HepG2 (cell line): ENCODE results near the gene CHPF. TPM values are rescaled to one million over a fixed set of nuclear protein-coding genes. Genes with fewer than 3 reads are reported as not detected.

ENCODE experiments used
- KDM3A ChIP-seq: IDR thresholded peaks from 2 replicates; pipeline ENCODE4 v1.6.1; 2018; ENCODE audit warnings: low read depth, missing compliant biosample characterization
- KDM4B ChIP-seq: sonication (generic); formaldehyde crosslinking; IDR thresholded peaks from 2 replicates; pipeline ENCODE4 v1.4.0; 2020; ENCODE audit warnings: missing genetic modification reagents
- SMARCC2 ChIP-seq: fragments of 450-650 bp; IDR thresholded peaks from 2 replicates; pipeline ENCODE4 v1.6.1; 2017; ENCODE audit warnings: antibody characterized with exemption, mild to moderate bottlenecking
- STAG1 ChIP-seq: sonication (generic); formaldehyde crosslinking; IDR thresholded peaks from 2 replicates; pipeline ENCODE4 v1.4.0; 2020; ENCODE audit warnings: missing genetic modification reagents
- TP53 ChIP-seq: sonication (generic); formaldehyde crosslinking; conservative IDR thresholded peaks from 2 replicates; pipeline ENCODE4 v1.4.0; 2020; ENCODE audit warnings: missing genetic modification reagents
- TRIM24 ChIP-seq: sonication (generic); formaldehyde crosslinking; IDR thresholded peaks from 2 replicates; pipeline ENCODE4 v1.8.0; 2022; ENCODE audit warnings: mild to moderate bottlenecking, missing genetic modification reagents
- TSC22D2 ChIP-seq: sonication (generic); formaldehyde crosslinking; IDR thresholded peaks from 2 replicates; pipeline ENCODE4 v1.5.1; 2020; ENCODE audit warnings: missing genetic modification reagents, mild to moderate bottlenecking, borderline replicate concordance
- ZNF224 ChIP-seq: sonication (generic); formaldehyde crosslinking; IDR thresholded peaks from 2 replicates; pipeline ENCODE4 v1.5.0; 2020; ENCODE audit warnings: mild to moderate bottlenecking, missing genetic modification reagents
- ZNF362 ChIP-seq: sonication (generic); formaldehyde crosslinking; IDR thresholded peaks from 2 replicates; pipeline ENCODE4 v1.4.0; 2020; ENCODE audit warnings: missing genetic modification reagents, mild to moderate bottlenecking, borderline replicate concordance
- ZNF816 ChIP-seq: sonication (generic); formaldehyde crosslinking; IDR thresholded peaks from 2 replicates; pipeline ENCODE4 v1.8.0; 2022; ENCODE audit warnings: missing genetic modification reagents, mild to moderate bottlenecking, borderline replicate concordance
- ZNF891 ChIP-seq: sonication (generic); formaldehyde crosslinking; IDR thresholded peaks from 2 replicates; pipeline ENCODE4 v1.5.0; 2020; ENCODE audit warnings: mild to moderate bottlenecking, missing genetic modification reagents
- polyA plus RNA-seq, 8 experiments: library from polyadenylated mRNA; depleted of rRNA in 3 of 8; stranded (reverse) in 7 of 8; unstranded in 1 of 8; fragments of >200 nt; fragmentation: Illumina TruSeq in 4 of 8; extraction: Trizol in 4 of 8; gene quantifications; 2 replicates each; pipeline versions ENCODE4 v1.2.1 to v1.2.3, GENCODE V29; 2011 to 2016; ENCODE audit warnings: low read depth in 4 of 8, missing spikeins in 1 of 8, mixed read lengths in 1 of 8; ENCODE audit not compliant: insufficient read depth in 1 of 8
- total RNA-seq, 5 experiments: library from RNA; depleted of rRNA; stranded (reverse); fragments of >200 nt; fragmentation: Illumina TruSeq; extraction: Trizol; gene quantifications; 2 replicates each; pipeline ENCODE4 v1.2.3, GENCODE V29; 2016; ENCODE audit warnings: low read depth in 1 of 5
- TF ChIP-seq, protein P1 (sequence below): IDR thresholded peaks from 2 replicates; pipeline ENCODE4 v1.6.1; 2018; ENCODE audit warnings: missing genetic modification reagents, mild to moderate bottlenecking, missing compliant biosample characterization
- TF ChIP-seq, protein P2 (sequence below): sonication (generic); formaldehyde crosslinking; IDR thresholded peaks from 2 replicates; pipeline ENCODE4 v1.4.0; 2020; ENCODE audit warnings: missing genetic modification reagents
- TF ChIP-seq, protein P3 (sequence below): sonication (generic); formaldehyde crosslinking; conservative IDR thresholded peaks from 2 replicates; pipeline ENCODE4 v1.8.0; 2022; ENCODE audit warnings: missing genetic modification reagents
- TF ChIP-seq, protein P4 (sequence below): sonication (generic); formaldehyde crosslinking; conservative IDR thresholded peaks from 2 replicates; pipeline ENCODE4 v1.4.0; 2020; ENCODE audit warnings: mild to moderate bottlenecking, missing genetic modification reagents, moderate library complexity

The CHPF gene
- total and polyA plus RNA-seq, 2 of the 13 experiments (the other 11 are each of a cell fraction or from before 2014, with no cell fraction given): 79.6 to 111 TPM

- TF ChIP-seq, protein P1, sequence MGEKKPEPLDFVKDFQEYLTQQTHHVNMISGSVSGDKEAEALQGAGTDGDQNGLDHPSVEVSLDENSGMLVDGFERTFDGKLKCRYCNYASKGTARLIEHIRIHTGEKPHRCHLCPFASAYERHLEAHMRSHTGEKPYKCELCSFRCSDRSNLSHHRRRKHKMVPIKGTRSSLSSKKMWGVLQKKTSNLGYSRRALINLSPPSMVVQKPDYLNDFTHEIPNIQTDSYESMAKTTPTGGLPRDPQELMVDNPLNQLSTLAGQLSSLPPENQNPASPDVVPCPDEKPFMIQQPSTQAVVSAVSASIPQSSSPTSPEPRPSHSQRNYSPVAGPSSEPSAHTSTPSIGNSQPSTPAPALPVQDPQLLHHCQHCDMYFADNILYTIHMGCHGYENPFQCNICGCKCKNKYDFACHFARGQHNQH (CRISPR knock-in tag): peak; percentile 52; the same call in 1 of the 2 replicates
- TF ChIP-seq TP53 (CRISPR knock-in tag): no peak
- TF ChIP-seq, protein P2, sequence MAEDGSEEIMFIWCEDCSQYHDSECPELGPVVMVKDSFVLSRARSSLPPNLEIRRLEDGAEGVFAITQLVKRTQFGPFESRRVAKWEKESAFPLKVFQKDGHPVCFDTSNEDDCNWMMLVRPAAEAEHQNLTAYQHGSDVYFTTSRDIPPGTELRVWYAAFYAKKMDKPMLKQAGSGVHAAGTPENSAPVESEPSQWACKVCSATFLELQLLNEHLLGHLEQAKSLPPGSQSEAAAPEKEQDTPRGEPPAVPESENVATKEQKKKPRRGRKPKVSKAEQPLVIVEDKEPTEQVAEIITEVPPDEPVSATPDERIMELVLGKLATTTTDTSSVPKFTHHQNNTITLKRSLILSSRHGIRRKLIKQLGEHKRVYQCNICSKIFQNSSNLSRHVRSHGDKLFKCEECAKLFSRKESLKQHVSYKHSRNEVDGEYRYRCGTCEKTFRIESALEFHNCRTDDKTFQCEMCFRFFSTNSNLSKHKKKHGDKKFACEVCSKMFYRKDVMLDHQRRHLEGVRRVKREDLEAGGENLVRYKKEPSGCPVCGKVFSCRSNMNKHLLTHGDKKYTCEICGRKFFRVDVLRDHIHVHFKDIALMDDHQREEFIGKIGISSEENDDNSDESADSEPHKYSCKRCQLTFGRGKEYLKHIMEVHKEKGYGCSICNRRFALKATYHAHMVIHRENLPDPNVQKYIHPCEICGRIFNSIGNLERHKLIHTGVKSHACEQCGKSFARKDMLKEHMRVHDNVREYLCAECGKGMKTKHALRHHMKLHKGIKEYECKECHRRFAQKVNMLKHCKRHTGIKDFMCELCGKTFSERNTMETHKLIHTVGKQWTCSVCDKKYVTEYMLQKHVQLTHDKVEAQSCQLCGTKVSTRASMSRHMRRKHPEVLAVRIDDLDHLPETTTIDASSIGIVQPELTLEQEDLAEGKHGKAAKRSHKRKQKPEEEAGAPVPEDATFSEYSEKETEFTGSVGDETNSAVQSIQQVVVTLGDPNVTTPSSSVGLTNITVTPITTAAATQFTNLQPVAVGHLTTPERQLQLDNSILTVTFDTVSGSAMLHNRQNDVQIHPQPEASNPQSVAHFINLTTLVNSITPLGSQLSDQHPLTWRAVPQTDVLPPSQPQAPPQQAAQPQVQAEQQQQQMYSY: no peak
- TF ChIP-seq STAG1 (CRISPR knock-in tag): no peak
- no peak; the same call in 1 of the 2 replicates for TF ChIP-seq ZNF891 (CRISPR knock-in tag)
- TF ChIP-seq ZNF224: peak; percentile 88; the same call in 1 of the 2 replicates
- 0 out of 2 replicates have a peak, but pooled peaks have one; percentile 33 for TF ChIP-seq KDM3A (CRISPR knock-in tag)
- TF ChIP-seq KDM4B (CRISPR knock-in tag): no peak
- no peak for TF ChIP-seq TRIM24 (CRISPR knock-in tag)
- TF ChIP-seq TSC22D2 (CRISPR knock-in tag): no peak; the same call in 1 of the 2 replicates
- no peak for TF ChIP-seq ZNF816 (CRISPR knock-in tag)
- TF ChIP-seq, protein P3, sequence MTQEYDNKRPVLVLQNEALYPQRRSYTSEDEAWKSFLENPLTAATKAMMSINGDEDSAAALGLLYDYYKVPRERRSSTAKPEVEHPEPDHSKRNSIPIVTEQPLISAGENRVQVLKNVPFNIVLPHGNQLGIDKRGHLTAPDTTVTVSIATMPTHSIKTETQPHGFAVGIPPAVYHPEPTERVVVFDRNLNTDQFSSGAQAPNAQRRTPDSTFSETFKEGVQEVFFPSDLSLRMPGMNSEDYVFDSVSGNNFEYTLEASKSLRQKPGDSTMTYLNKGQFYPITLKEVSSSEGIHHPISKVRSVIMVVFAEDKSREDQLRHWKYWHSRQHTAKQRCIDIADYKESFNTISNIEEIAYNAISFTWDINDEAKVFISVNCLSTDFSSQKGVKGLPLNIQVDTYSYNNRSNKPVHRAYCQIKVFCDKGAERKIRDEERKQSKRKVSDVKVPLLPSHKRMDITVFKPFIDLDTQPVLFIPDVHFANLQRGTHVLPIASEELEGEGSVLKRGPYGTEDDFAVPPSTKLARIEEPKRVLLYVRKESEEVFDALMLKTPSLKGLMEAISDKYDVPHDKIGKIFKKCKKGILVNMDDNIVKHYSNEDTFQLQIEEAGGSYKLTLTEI (CRISPR knock-in tag): no peak
- TF ChIP-seq SMARCC2: no peak
- TF ChIP-seq, protein P4, sequence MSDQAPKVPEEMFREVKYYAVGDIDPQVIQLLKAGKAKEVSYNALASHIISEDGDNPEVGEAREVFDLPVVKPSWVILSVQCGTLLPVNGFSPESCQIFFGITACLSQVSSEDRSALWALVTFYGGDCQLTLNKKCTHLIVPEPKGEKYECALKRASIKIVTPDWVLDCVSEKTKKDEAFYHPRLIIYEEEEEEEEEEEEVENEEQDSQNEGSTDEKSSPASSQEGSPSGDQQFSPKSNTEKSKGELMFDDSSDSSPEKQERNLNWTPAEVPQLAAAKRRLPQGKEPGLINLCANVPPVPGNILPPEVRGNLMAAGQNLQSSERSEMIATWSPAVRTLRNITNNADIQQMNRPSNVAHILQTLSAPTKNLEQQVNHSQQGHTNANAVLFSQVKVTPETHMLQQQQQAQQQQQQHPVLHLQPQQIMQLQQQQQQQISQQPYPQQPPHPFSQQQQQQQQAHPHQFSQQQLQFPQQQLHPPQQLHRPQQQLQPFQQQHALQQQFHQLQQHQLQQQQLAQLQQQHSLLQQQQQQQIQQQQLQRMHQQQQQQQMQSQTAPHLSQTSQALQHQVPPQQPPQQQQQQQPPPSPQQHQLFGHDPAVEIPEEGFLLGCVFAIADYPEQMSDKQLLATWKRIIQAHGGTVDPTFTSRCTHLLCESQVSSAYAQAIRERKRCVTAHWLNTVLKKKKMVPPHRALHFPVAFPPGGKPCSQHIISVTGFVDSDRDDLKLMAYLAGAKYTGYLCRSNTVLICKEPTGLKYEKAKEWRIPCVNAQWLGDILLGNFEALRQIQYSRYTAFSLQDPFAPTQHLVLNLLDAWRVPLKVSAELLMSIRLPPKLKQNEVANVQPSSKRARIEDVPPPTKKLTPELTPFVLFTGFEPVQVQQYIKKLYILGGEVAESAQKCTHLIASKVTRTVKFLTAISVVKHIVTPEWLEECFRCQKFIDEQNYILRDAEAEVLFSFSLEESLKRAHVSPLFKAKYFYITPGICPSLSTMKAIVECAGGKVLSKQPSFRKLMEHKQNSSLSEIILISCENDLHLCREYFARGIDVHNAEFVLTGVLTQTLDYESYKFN (CRISPR knock-in tag): peak; percentile 97
- TF ChIP-seq ZNF362: no peak
Observed at GRCh38 chr2:219571311-219572236, 28.0 kb upstream of the CHPF start, which contains the start of gene OBSL1 (continued).
